Measurements from ENCODE around the gene DIPK1B.

The DIPK1B gene

DNA sequence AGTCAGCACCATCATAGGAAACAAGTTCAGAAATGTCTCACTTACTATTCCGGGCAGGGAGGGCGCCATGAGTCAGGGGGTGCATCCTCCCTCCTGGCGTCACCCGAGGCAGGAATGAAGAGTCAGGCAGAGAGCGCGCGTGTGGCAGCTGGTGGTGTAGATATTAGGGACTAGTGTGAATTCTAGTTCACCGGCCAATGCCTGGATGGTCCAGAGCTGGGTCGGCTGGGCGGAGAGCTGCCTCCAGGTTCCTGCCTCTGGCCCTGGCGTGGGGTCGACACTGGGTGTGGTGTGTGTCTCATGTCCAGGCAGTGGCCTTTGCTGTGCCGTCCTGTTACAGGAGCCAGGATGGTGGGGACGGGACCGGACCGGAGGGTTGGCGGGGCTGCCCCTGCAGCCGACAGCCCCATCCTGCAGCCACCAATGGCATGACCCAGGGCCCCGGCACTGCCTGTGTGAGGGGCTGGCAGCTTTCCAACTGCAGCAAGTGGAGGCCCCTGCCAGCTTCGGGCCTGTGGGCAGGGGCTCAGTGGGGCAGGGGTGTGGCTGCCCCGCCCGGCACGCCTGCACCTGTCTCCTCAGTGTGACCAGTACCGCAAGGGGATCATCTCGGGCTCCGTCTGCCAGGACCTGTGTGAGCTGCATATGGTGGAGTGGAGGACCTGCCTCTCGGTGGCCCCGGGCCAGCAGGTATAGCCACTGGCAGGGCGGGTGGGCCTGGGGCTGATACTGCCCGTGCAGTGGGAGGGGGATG lies 9.1 kb downstream of the DIPK1B start:
- no peak for DNase-seq

- no peak for DNase-seq
Observed at GRCh38 chr9:136722093-136722968, 10.0 kb downstream of the DIPK1B start.

GRCh38 chr9:136722969-136723356 lies 10.6 kb downstream of the DIPK1B start:
- DNase-seq = no peak

GRCh38 chr9:136723362-136723976 lies 11.1 kb downstream of the DIPK1B start:
- no peak for DNase-seq

DNA sequence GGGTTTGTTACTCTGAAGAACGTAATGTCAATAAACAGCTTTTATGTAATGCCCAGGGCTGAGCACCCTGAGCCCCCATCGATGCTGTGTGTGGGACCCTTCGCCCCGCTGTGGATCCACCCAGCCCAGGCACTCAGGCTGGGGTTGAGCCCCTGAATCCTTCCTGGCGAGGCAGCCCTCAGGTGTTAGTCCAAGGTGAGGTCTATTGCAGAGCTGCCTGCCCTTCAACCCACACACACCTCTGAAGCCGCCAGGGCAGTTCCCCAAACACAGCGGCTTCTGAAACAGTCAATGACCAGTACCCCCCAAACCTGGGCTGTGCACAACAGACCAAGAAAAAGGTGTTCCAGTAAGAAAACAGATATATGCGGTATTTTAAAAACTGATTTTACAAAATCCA lies 11.6 kb downstream of the DIPK1B start:
- DNase-seq = no peak

DNA sequence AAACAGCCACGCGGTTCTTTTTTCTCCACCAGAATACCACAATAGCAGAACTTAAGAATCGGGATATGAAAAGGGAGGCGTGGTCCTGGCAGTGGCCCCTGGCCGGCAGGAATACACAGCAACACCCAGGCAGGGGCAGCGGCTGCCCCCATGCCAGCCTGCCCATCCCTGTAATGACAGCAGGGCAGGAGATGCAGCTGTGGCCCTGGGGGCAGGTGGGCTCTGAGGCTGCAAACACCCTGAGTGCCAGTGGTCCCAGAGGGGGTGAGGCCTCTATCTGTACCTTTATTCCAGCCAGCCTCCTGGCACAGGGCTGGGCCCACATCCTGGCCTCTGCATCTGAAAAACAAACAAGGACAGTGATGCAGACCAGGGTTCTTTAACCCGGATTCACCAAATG lies 12.4 kb downstream of the DIPK1B start:
- DNase-seq = no peak

- DNase-seq = no peak
Observed at GRCh38 chr9:136725612-136726011, 13.2 kb downstream of the DIPK1B start.

GRCh38 chr9:136726118-136726517 lies 13.7 kb downstream of the DIPK1B start:
- DNase-seq = no peak

DNA sequence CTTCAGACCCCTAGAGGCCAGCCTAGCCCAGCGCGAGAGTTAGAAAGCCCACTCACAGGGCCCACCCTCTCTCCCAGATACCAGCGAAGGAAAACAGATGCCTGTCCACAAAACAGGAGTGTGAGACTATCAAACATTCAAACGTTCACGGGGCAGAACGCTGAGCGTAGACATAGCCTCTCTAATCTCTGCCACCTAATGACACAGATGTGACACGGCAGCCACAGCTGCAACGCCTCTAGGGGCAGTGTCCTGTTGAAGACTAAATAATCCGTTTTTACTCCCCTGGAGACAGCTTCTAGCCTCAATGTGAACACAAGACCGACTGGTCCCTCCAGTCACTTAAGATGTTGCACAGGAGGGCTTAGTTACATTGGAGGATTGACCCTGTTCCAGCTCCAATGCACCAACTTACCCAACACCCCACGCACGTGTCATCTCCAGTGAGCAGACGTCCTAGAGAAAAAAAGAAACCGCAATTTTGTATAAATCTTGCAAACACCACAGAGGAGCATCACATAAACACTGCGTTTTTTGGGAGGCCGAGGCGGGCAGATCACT lies 14.3 kb downstream of the DIPK1B start:
- DNase-seq = no peak

- DNase-seq = peak; percentile 79
Observed at GRCh38 chr9:136728080-136728547, 15.7 kb downstream of the DIPK1B start.

DNA sequence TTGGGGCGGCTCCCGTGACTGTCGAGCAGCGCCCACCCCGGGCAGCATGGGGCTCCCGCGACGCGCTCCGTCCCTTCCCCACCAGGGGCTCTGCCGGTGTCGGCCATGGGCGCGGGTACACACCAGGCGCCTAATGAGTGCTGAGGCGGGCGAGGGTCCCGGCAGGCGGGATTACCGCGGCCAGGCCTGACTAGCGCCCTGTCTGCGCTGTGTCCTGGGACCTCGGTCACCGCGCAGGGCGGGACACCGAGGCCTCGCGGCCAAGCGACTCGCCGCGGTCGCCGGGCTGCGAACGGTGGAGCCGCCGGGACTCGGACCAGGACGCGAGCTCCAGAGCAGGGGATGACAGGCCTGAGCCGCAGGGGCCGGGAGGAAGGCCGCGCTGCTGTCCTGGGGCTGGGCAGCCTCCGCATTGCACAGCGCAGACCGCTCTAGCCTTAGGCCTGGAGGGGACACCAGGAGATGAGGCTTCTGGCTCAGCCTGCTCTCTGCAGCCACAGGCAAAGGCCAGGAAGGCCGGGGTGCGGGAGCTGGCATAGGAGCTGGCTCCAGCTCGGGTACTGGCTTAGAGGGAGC lies 16.3 kb downstream of the DIPK1B start:
- no peak for DNase-seq

- DNase-seq = no peak
Observed at GRCh38 chr9:136729144-136729543, 16.8 kb downstream of the DIPK1B start.

DNA sequence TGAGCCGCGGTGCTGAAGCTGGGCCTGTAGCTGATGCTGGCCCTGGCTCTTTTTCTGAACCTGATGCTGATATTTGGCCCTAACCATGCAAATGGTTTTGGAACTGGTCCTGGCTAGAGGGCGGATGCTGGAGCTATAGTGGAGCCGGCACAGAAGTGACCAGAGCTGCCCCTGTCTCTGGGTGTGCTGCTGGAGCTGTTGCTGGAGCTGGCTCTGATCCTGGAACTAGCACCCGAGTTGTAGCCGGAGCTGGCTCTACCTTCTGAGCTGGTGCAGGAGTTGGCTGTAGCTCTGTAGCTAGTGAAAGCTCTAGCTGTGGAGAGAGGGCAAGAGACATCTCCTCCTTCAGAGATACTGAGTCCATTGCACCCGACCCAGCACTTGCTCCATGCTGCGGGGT lies 17.6 kb downstream of the DIPK1B start:
- DNase-seq = no peak

- DNase-seq = no peak
Observed at GRCh38 chr9:136732444-136733178, 20.2 kb downstream of the DIPK1B start.

GRCh38 chr9:136733611-136734010 lies 21.2 kb downstream of the DIPK1B start:
- DNase-seq = no peak

GRCh38 chr9:136734837-136735496 lies 22.6 kb downstream of the DIPK1B start:
- DNase-seq = no peak

- DNase-seq = no peak
Observed at GRCh38 chr9:136735812-136736480, 23.6 kb downstream of the DIPK1B start.

DNA sequence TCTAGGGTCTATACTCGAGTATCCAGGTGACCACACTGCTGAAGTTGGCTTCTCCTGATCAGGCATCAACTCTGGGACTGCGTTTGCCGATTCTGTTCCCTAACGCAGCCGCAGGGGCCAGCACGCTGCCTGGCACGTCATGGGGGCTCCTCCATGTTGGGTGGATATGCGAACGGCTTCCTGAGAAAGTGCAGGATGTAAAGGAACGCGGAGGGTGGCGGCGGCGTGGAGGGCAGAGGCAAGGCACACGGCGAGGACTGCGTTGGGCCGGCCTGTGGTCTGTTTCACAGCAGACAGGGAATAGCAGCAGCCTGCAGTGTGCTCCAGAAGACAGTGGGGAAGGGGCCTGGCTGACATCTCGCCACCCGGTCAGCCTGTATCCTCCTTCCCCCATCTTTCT lies 26.6 kb downstream of the DIPK1B start:
- DNase-seq = no peak

- DNase-seq = no peak
Observed at GRCh38 chr9:136739509-136739908, 27.1 kb downstream of the DIPK1B start.

DNA sequence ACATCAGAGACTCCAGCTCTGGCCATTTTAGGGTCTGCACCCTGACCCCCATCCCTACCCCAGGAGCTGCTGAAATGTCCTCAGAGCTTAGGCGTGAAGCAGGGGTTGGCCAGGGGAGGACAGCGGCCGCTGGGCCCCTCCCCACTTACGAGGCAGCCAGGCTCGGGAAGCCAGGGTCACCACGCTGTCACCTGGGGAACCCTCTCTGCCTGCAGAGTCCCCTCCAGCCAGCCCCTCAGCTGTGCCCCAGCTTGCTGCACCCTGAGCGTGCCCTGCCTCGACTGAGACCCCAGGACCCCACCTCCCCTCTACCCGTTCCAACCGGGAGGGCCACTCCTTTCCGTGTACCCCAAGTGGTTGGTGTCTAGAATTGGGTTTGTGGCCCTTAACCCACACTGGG lies 27.7 kb downstream of the DIPK1B start:
- no peak for DNase-seq

- DNase-seq = no peak
Observed at GRCh38 chr9:136740491-136740890, 28.1 kb downstream of the DIPK1B start.
